Measurements from ENCODE around the gene OLFM2.

The OLFM2 gene

GRCh38 chr19:9818734-9819595 is 117.3 kb downstream of the OLFM2 start, which contains the start of gene FBXL12:
FBXL12 (minus strand) TSS chr19:9819079; CDS start chr19:9818813, 266 bp downstream.
- Mint-ChIP-seq H3K27me3 (no peaks in the 10 kb centered on the region), H3K4me3 (peak within 1 kb of the TSS; percentile 84 to 90), H3K9me3 (peaks cover 0 to 9% of the 10 kb centered on the region in 2 donors), H3K27ac (peak within 1 kb of the TSS; percentile 93 to 97), H3K4me1 (peaks cover 34% of the 10 kb centered on the region)
- peak; percentile 100 for DNase-seq
- peak; percentile 91 for ATAC-seq

- ATAC-seq = no peak
- DNase-seq = no peak
- H3K9me3 Mint-ChIP-seq = peaks cover 0 to 9% of the 10 kb centered on the region in 2 donors
- H3K4me3 Mint-ChIP-seq = peak overlapping the region; percentile 84 to 90
- no peaks in the 10 kb centered on the region for H3K27me3 Mint-ChIP-seq
- peaks cover 27% of the 10 kb centered on the region for H3K4me1 Mint-ChIP-seq
- H3K27ac Mint-ChIP-seq = peak overlapping the region; percentile 93 to 97
Measured at GRCh38 chr19:9818175-9818733, 118.1 kb downstream of the OLFM2 start.

- no peaks in the 10 kb centered on the region for H3K27me3 Mint-ChIP-seq
- no peak for ATAC-seq
- no peak overlapping the region for H3K4me3 Mint-ChIP-seq
- no peaks in the 10 kb centered on the region for H3K9me3 Mint-ChIP-seq
- DNase-seq = no peak
- no peak overlapping the region for H3K27ac Mint-ChIP-seq
- H3K4me1 Mint-ChIP-seq = peaks cover 21% of the 10 kb centered on the region
Measured at GRCh38 chr19:9811139-9811538, 125.2 kb downstream of the OLFM2 start.

GRCh38 chr19:9808855-9809824 is 127.2 kb downstream of the OLFM2 start:
- peak overlapping the region; percentile 51 to 68 for H3K27ac Mint-ChIP-seq

GRCh38 chr19:9806803-9807202 is 129.5 kb downstream of the OLFM2 start:
- ATAC-seq = no peak
- Mint-ChIP-seq H3K27me3 (no peaks in the 10 kb centered on the region), H3K27ac (no peak overlapping the region), H3K4me3 (no peak overlapping the region), H3K9me3 (no peaks in the 10 kb centered on the region), H3K4me1 (peaks cover 21% of the 10 kb centered on the region)
- no peak for DNase-seq

More at GRCh38 chr19:9808855-9809824, 127.2 kb downstream of the OLFM2 start:
- DNase-seq = no peak
- peak overlapping the region in 1 of 2 donors; percentile 7 for H3K4me3 Mint-ChIP-seq
- no peaks in the 10 kb centered on the region for H3K27me3 Mint-ChIP-seq
- ATAC-seq = peak; percentile 40
- H3K4me1 Mint-ChIP-seq = peaks cover 21% of the 10 kb centered on the region
- H3K9me3 Mint-ChIP-seq = no peaks in the 10 kb centered on the region

Measured in stimulated activated naive CD8-positive, alpha-beta T cell treated with anti-CD3 and anti-CD28 coated beads, Interleukin-15, amount 100 ng/mL, for 72 hours (primary cell).